OCI-LY3 (cell line): ENCODE measurements around the gene DNAJC28.

Experiments used
- CTCF ChIP-seq: fragments of 200-600, 300-600 bp; sonication (generic); IDR thresholded peaks from 2 replicates; pipeline ENCODE4 v1.5.1; 2014; ENCODE audit warnings: antibody characterized with exemption, low read length, low read depth
- EZH2phosphoT487 ChIP-seq: fragments of 200-600 bp; shearing (Covaris generic); IDR thresholded peaks from 2 replicates; pipeline ENCODE4 v1.6.1; 2018; ENCODE audit warnings: antibody characterized with exemption, mixed run types, low read depth

GRCh38 chr21:33492571-33492970 is 1.1 kb upstream of the DNAJC28 start:
- no peak for TF ChIP-seq CTCF
- TF ChIP-seq EZH2phosphoT487, result no peak
